GM12878 (cell line): ENCODE measurements around the gene SH3YL1. TPM values are rescaled to one million over a fixed set of nuclear protein-coding genes. Genes with fewer than 3 reads are reported as not detected.

ENCODE experiments used
- ATAC-seq: fragments of 200-7000 bp; cut with Tn5 transposase; 3 replicates; pipeline ENCODE4 v1.9.1; 2020; ENCODE audit warnings: mild to moderate bottlenecking, moderate library complexity
- BruUV-seq: library from RNA; stranded (reverse); fragments of 400-500 nt; replicated peaks from 2 replicates; lab custom pipeline; 2021; lab: Mats Ljungman, UMichigan
- CTCF ChIA-PET: fragments of 300-600 bp; sonication (Branson Sonifier 250); formaldehyde crosslinking; extraction: SDS; loops from one replicate; lab custom pipeline; 2021; ENCODE audit warnings: inconsistent platforms; lab: Yijun Ruan, JAX
- POLR2A ChIA-PET: fragments of 350-600 bp; formaldehyde crosslinking; extraction: SDS; loops from one replicate; lab custom pipeline; 2021; ENCODE audit warnings: inconsistent platforms; lab: Charles Lee
- RAD21 ChIA-PET: fragments of 300-600 bp; sonication (Branson Sonifier 250); formaldehyde crosslinking; loops from one replicate; lab custom pipeline; 2023; ENCODE audit warnings: antibody characterized with exemption; ENCODE audit not compliant: unreplicated experiment; lab: Charles Lee
- SMC1A ChIA-PET: fragments of 300-600 bp; sonication (Branson Sonifier 250); formaldehyde crosslinking; loops from one replicate; lab custom pipeline; 2023; ENCODE audit not compliant: unreplicated experiment, uncharacterized antibody; lab: Charles Lee
- DNase-seq: peaks from one replicate; pipeline ENCODE4 v3.0.0-alpha.2; 2011; ENCODE audit warnings: low read depth, low spot score
- FAIRE-seq: peaks from 3 replicates; lab custom pipeline; 2011; peaks lifted over from hg19 to GRCh38; lab: Jason Lieb, UNC
- H2AFZ ChIP-seq: 2 replicates; pipeline ENCODE4 v1.6.0; 2011; ENCODE audit warnings: low read depth, low read length, control low read depth; ENCODE audit not compliant: control insufficient read depth
- H3K27ac ChIP-seq: 2 replicates; pipeline ENCODE4 v1.5.1; 2011; ENCODE audit warnings: control low read depth; ENCODE audit not compliant: control insufficient read depth, insufficient read depth
- H3K27me3 ChIP-seq, 2 experiments: replicated peaks in 1 of 2; 2 replicates each; pipeline versions ENCODE4 v1.6.0 to v1.6.1; 2011; ENCODE audit warnings: low read length in 1 of 2; ENCODE audit not compliant: control insufficient read depth in 2 of 2, insufficient read depth in 2 of 2
- H3K36me3 ChIP-seq, 2 experiments: 2 replicates each; pipeline ENCODE4 v1.5.1; 2011; ENCODE audit warnings: low read length in 1 of 2; ENCODE audit not compliant: control insufficient read depth in 2 of 2, insufficient read depth in 2 of 2
- H3K4me1 ChIP-seq: 2 replicates; pipeline ENCODE4 v1.6.1; 2011; ENCODE audit warnings: mild to moderate bottlenecking, low read length, moderate library complexity, mixed read lengths; ENCODE audit not compliant: control insufficient read depth, insufficient read depth
- H3K4me2 ChIP-seq: 2 replicates; pipeline ENCODE4 v1.6.0; 2011; ENCODE audit warnings: control low read depth; ENCODE audit not compliant: control insufficient read depth, insufficient read depth
- H3K4me3 ChIP-seq: fragments of 200-600 bp; sonication (generic); 2 replicates; pipeline ENCODE4 v1.5.1; 2016
- H3K79me2 ChIP-seq: 2 replicates; pipeline ENCODE4 v1.6.0; 2011; ENCODE audit warnings: low read length; ENCODE audit not compliant: control insufficient read depth, insufficient read depth
- H3K9ac ChIP-seq: 2 replicates; pipeline ENCODE4 v1.8.0; 2011; ENCODE audit warnings: low read length, control low read depth, mixed read lengths; ENCODE audit not compliant: control insufficient read depth, insufficient read depth
- H3K9me3 ChIP-seq: replicated peaks from 3 replicates; pipeline ENCODE4 v1.5.1; 2011; ENCODE audit warnings: mild to moderate bottlenecking, low read length; ENCODE audit not compliant: control insufficient read depth, insufficient read depth
- H4K20me1 ChIP-seq: 2 replicates; pipeline ENCODE4 v1.6.0; 2011; ENCODE audit not compliant: control insufficient read depth, insufficient read depth
- ASH2L ChIP-seq: fragments of 300-600, 200-600 bp; sonication (generic); IDR thresholded peaks from 2 replicates; pipeline ENCODE4 v1.6.1; 2017; ENCODE audit warnings: low read depth, mild to moderate bottlenecking, borderline replicate concordance
- ATF7 ChIP-seq: fragments of 450-650 bp; IDR thresholded peaks from 2 replicates; pipeline ENCODE4 v1.6.1; 2016; ENCODE audit warnings: low read depth, mild to moderate bottlenecking
- BRCA1 ChIP-seq: IDR thresholded peaks from 2 replicates; pipeline ENCODE4 v1.6.1; 2011; ENCODE audit warnings: low read depth, low read length, improper control_type of control experiment
- CHD2 ChIP-seq: IDR thresholded peaks from 2 replicates; pipeline ENCODE4 v1.6.1; 2011; ENCODE audit warnings: low read depth, low read length, improper control_type of control experiment, borderline replicate concordance
- E2F8 ChIP-seq: fragments of 450-650 bp; IDR thresholded peaks from 2 replicates; pipeline ENCODE4 v1.6.1; 2018; ENCODE audit warnings: mild to moderate bottlenecking, low read depth, moderate library complexity; ENCODE audit not compliant: partially characterized antibody
- FOXM1 ChIP-seq: IDR thresholded peaks from 2 replicates; pipeline ENCODE4 v1.6.1; 2012; ENCODE audit warnings: low read depth, mild to moderate bottlenecking, inconsistent platforms, low read length, moderate library complexity
- HDAC6 ChIP-seq: fragments of 200-600 bp; sonication (generic); IDR thresholded peaks from one replicate; pipeline ENCODE4 v1.8.0; 2017; ENCODE audit warnings: antibody characterized with exemption; ENCODE audit not compliant: unreplicated experiment
- MEF2A ChIP-seq: IDR thresholded peaks from 2 replicates; pipeline ENCODE4 v1.6.1; 2011; ENCODE audit warnings: low read depth, mild to moderate bottlenecking, low read length, moderate library complexity; ENCODE audit not compliant: insufficient read depth
- PRDM15 ChIP-seq: fragments of 450-650 bp; formaldehyde crosslinking; IDR thresholded peaks from 2 replicates; pipeline ENCODE4 v1.4.0; 2020; ENCODE audit warnings: mild to moderate bottlenecking, moderate library complexity
- RFX5 ChIP-seq: IDR thresholded peaks from 2 replicates; pipeline ENCODE4 v1.6.1; 2011; ENCODE audit warnings: low read depth, low read length, improper control_type of control experiment
- SRF ChIP-seq, 2 experiments: IDR thresholded peaks; 2 replicates each; pipeline ENCODE4 v1.6.1; 2011; ENCODE audit warnings: low read depth in 2 of 2, low read length in 2 of 2, mild to moderate bottlenecking in 1 of 2, moderate library complexity in 1 of 2
- TCF3 ChIP-seq: IDR thresholded peaks from 2 replicates; pipeline ENCODE4 v1.6.1; 2012; ENCODE audit warnings: low read depth, mild to moderate bottlenecking, low read length, borderline replicate concordance; ENCODE audit not compliant: insufficient read depth
- WGBS: methylation state at CpG from one replicate; pipeline ENCODE4 v1.1.6; 2016; ENCODE audit warnings: low lambda C conversion rate; ENCODE audit not compliant: insufficient replicate concordance, insufficient coverage; ENCODE audit errors: missing lambda C conversion rate; 5-methylcytosine and 5-hydroxymethylcytosine counted together
- in situ Hi-C: fragments of 300-500 bp; cut with MboI; formaldehyde crosslinking; loops from 9 replicates; pipeline ENCODE4 v1.14.3; 2018; ENCODE audit warnings: mixed read lengths
- intact Hi-C: fragments of 100-400 bp; cut with micrococcal nuclease; formaldehyde crosslinking; loops from one replicate; pipeline ENCODE4 v1.14.2; 2022; ENCODE audit not compliant: unreplicated experiment
- polyA plus RNA-seq, 11 experiments: library from polyadenylated mRNA; depleted of rRNA in 4 of 11; unstranded in 6 of 11; stranded (reverse) in 5 of 11; fragments of >200 nt; fragmentation: Nextera tagmentation in 4 of 11; fragmentation: Illumina TruSeq in 1 of 11; extraction: Ambion mirVana in 4 of 11; extraction: Trizol in 1 of 11; gene quantifications; 1 replicate in 1 of 11; 2 replicates in 10 of 11; pipeline versions ENCODE4 v1.2.1 to v1.2.3, GENCODE V29; 2011 to 2016; ENCODE audit warnings: inconsistent platforms in 2 of 11, missing spikeins in 2 of 11, low read depth in 1 of 11
- total RNA-seq, 4 experiments: library from RNA; depleted of rRNA in 3 of 4; stranded (reverse); fragments of >200 nt in 3 of 4; fragmentation: Illumina TruSeq in 1 of 4; extraction: Trizol in 1 of 4; gene quantifications; 2 replicates each; pipeline versions ENCODE4 v1.2.1 to v1.2.3, GENCODE V29; 2013 to 2021
- TF ChIP-seq, protein P1 (sequence below): IDR thresholded peaks from 2 replicates; pipeline ENCODE4 v1.6.1; 2012; ENCODE audit warnings: mild to moderate bottlenecking, low read depth, low read length

SH3YL1 gene
- total and polyA plus RNA-seq, 10 of the 15 experiments (the other 5 are each of a cell fraction or from before 2014, with no cell fraction given), result 12.2 to 22.4 (median 17.2) TPM

DNA sequence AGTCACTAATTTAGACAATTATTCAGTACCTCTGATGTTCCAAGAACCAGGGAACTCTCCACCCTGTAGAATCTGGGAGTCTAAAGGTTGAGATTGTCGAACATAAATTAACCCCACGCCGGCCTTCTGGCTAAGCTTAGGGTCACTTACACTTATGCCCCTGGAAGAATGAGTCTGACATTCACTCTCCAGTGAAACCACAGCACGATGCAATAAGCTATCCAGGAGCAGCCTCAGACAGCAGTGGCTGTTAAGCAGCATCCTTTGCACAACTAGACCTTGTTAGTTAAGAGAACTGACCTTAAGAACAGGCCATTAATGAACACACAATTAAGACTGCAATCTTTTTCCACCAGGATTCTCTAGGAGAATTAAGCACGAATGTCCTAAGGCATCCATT is 25.0 kb downstream of the SH3YL1 start:
- intact Hi-C loops (no loop called here), in situ Hi-C loops (no loop called here)
- 73% methylated on average over 5 of the region's 5 CpGs for WGBS
- Histone ChIP-seq H3K4me2 (no peak overlapping the region), H2AFZ (no peak overlapping the region), H3K4me1 (no peaks in the 10 kb centered on the region), H3K27me3 (no peaks in the 10 kb centered on the region), H3K9me3 (no peaks in the 10 kb centered on the region), H3K36me3 (no peaks in the 10 kb centered on the region), H3K27ac (no peak overlapping the region), H3K9ac (no peak overlapping the region), H4K20me1 (no peaks in the 10 kb centered on the region), H3K79me2 (no peaks in the 10 kb centered on the region), H3K4me3 (no peak overlapping the region)
- RAD21 ChIA-PET, result no interaction called here
- DNase-seq, result no peak
- no peak for FAIRE-seq
- BruUV-seq, result no TSS peak
- SMC1A ChIA-PET, result interaction anchor here (1.1 kb wide), 1 partner anchor 25 kb away, joined by 3 read pairs; no protein-coding TSS in a partner anchor
- POLR2A ChIA-PET, result no interaction called here
- CTCF ChIA-PET, result interaction anchor here (1.1 to 3.0 kb wide), 2 partner anchors 8 to 35 kb away, joined by 3 to 14 read pairs; no protein-coding TSS in a partner anchor
- ATAC-seq, result no peak
- TF ChIP-seq FOXM1, result no peak
- TF ChIP-seq BRCA1, result no peak
- TF ChIP-seq MEF2A, result no peak
- TF ChIP-seq, protein P1, sequence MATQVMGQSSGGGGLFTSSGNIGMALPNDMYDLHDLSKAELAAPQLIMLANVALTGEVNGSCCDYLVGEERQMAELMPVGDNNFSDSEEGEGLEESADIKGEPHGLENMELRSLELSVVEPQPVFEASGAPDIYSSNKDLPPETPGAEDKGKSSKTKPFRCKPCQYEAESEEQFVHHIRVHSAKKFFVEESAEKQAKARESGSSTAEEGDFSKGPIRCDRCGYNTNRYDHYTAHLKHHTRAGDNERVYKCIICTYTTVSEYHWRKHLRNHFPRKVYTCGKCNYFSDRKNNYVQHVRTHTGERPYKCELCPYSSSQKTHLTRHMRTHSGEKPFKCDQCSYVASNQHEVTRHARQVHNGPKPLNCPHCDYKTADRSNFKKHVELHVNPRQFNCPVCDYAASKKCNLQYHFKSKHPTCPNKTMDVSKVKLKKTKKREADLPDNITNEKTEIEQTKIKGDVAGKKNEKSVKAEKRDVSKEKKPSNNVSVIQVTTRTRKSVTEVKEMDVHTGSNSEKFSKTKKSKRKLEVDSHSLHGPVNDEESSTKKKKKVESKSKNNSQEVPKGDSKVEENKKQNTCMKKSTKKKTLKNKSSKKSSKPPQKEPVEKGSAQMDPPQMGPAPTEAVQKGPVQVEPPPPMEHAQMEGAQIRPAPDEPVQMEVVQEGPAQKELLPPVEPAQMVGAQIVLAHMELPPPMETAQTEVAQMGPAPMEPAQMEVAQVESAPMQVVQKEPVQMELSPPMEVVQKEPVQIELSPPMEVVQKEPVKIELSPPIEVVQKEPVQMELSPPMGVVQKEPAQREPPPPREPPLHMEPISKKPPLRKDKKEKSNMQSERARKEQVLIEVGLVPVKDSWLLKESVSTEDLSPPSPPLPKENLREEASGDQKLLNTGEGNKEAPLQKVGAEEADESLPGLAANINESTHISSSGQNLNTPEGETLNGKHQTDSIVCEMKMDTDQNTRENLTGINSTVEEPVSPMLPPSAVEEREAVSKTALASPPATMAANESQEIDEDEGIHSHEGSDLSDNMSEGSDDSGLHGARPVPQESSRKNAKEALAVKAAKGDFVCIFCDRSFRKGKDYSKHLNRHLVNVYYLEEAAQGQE, result no peak
- no peak for TF ChIP-seq RFX5
- no peak for TF ChIP-seq PRDM15 (CRISPR knock-in tag)
- no peak for TF ChIP-seq E2F8
- no peak for TF ChIP-seq ATF7
- no peak for TF ChIP-seq SRF (IDR thresholded peaks at IDR 0.05; ENCODE audit: low read depth in 2 of 2, low read length in 2 of 2)
- TF ChIP-seq TCF3, result no peak
- no peak for TF ChIP-seq ASH2L
- no peak for TF ChIP-seq CHD2
- no peak for TF ChIP-seq HDAC6
